HG03108 (cell line): Measurements from ENCODE around the gene MLIP.
"Not testable (repeated sequence)": the region's sequence is repeated elsewhere in the genome, so short reads cannot be mapped to it uniquely, and the experiment has no call there.

Experiments used
- ATAC-seq: cut with Tn5 transposase; IDR thresholded peaks from one replicate; pipeline ENCODE4 v1.9.1; 2021; ENCODE audit warnings: moderate library complexity; ENCODE audit not compliant: unreplicated experiment

Gene MLIP

DNA sequence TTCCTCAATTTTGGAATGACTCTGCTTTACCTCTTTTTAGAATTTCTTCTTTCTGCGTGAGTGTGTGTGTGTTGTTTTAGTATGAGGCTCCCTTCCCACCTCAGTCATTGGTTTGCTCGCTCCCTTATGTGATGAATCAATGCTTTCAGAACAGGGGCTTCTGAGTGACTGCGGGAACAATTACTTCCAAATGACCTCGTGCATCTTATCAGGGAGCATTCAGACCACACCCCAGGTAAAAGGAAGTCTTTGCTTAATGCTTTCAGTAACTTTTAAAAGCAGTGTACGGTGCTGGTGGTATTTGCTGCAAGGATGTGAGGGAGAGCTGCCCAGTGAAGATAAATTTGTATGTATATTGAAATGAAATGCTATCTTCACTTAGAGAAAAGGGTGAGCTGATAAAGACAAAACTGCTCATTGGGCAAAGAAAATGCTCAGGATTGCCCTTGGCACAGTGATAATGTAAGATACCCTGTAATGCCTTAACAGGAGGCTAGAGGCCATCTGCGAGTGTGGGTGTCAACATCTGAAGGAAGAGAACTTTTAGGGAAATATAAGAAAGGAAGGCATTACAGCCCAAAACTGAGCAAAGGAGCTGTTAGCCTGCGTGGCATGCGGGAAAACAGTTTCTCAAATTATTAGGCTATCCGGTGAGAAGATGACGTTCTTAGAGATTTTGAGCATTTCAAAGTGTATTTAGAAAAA, at the start of gene MLIP:
MLIP (plus strand) TSS at position 103 of the 705 bp plus-strand sequence; CDS start at position 140, 37 bp downstream.
- no peak for ATAC-seq

DNA sequence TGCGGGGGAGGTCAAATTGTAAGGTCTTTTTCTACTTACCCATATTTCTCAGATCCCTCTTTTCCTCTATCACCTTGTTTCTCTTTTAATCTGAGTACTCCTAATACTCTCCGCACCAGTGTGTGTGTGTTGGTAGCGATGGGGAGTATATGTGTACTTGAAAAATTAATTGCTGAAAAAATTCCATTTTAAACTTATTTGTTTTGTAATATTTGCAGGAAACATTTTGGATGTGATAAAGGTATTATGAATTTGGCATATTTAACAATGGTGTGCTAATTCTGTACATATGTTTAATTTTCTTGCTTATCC, 48.1 kb upstream of the MLIP start:
- ATAC-seq, result no peak

GRCh38 chr6:54068694-54069093, 42.5 kb upstream of the MLIP start:
- ATAC-seq, result no peak

GRCh38 chr6:54070025-54070424, 41.2 kb upstream of the MLIP start:
- no peak for ATAC-seq

DNA sequence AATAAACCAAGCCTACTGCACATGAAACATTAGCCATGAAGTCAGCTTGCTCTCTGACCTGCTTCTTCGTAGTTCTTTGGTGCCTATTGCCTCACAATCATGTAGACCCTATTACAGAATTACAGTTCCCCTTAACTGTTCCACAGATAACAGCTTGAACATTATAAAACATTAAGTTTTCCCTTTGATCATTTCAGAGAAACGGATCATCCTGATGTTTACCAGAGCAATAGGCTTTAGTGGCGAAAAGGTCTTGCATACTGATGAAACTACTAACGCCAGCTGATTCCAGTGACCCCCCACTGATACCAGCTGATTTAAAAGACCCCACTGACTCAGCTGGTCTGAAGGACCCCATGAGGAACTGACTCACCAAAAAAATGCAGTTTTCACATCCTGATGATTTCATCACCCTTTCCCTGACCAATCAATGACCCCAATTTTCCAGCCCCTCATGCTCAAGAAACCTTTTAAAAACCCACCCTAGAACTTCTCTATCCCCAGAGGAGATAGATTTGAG, 39.4 kb upstream of the MLIP start:
- no peak for ATAC-seq

GRCh38 chr6:54072635-54073313, 38.5 kb upstream of the MLIP start:
- ATAC-seq, result no peak

GRCh38 chr6:54073487-54073886, 37.8 kb upstream of the MLIP start:
- no peak for ATAC-seq

DNA sequence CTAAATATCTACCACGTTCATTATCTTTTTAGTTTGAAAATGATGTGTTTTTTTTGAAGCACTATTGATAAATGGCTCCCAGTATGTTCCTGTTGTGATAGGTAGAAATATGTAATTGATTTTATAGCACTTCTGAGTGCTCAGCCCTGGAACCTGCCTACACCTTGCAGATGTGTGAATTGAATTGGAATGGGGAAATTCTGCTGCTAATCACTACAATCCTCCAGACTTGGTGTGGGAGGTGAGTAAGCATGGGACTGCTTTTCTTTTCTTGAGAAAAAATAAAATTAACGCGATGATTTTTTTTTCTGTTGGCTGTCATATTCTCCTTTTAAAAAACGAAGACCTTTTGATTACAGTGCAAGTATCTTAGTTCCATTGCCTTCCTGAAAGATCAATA, 37.1 kb upstream of the MLIP start:
- ATAC-seq, result no peak

DNA sequence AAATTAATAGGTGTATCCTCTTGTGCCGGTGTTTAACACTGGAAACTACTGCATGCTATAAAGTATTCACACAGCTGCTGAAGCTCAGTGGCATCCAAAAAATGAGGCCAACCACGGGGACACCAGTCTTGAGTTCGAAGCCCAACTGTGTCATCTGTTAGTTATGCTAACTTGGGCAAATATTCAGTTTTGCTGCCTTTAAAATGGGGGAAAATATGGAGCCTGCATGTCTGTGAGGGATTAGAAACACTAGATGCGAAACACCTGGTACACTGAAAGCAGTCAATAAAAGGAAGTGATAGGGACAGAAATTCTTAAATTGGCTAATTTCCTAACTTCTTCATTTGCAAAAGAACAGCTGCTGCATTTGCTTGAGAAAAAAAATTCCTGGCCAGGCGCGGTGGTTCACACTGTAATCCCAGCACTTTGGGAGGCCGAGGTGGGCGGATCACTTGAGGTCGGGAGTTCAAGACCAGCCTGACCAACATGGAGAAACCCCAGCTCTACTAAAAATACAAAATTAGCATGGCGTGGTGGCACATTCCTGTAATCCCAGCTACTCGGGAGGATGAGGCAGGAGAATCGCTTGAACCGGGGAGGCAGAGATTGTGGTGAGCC, 36.6 kb upstream of the MLIP start:
- ATAC-seq, result no peak

- ATAC-seq, result no peak
Measured at GRCh38 chr6:54076159-54076789, 35.0 kb upstream of the MLIP start.

DNA sequence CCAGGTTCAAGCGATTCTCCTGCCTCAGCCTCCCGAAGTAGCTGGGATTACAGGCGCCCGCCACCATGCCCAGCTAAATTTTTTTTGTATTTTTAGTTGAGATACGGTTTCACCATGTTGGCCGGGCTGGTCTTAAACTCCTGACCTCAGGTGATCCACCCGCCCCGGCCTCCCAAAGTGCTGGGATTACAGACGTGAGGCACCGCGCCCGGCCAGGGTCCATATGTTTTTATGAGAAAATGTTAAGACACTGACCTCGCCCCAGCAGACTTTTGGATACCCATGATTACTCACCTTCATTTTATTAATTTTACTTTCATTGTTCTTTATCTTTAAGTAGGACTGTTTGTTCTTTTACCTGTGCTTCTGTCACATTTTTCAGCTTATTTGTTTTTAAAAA, 29.7 kb upstream of the MLIP start:
- ATAC-seq, result not testable (repeated sequence)

GRCh38 chr6:54083287-54083686, 28.0 kb upstream of the MLIP start:
- no peak for ATAC-seq

DNA sequence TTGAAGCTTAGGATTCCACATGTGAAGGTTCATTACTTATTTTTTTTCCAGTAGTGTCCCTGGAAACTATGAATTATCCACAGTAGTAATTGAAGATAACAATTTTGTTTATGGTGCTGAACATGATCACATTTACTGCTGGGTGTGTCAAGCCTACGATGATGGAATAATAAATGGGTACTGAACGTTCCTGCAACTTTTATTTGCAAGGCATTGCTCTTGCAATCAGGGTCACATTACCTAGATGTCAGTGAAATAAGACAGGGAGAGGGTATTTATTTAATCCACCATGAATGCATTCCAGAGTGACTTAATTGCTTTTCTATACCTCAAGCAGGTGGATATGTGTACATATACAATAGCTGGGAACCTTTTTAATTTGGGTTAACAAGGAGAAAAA, 27.0 kb upstream of the MLIP start:
- ATAC-seq, result no peak

DNA sequence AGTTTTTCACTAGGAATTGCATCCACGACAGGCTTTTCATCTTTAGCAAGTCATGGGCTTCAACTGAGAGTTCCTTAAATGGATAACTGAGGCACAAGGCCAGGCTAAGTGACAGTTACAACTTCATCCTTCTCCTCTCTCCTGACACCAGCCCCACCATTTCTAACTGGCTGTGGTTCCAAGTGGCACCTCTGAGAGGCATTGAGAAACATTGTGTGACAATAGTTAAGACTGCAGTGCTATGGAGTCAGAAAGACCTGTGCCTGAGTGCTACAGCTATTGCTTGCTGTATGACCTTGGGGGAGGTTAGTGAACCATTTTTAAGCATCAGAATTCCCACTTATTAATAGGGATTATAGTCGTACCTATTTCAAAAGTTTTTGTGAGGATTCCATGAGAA, 26.2 kb upstream of the MLIP start:
- no peak for ATAC-seq

- no peak for ATAC-seq
Measured at GRCh38 chr6:54085541-54085940, 25.7 kb upstream of the MLIP start.

DNA sequence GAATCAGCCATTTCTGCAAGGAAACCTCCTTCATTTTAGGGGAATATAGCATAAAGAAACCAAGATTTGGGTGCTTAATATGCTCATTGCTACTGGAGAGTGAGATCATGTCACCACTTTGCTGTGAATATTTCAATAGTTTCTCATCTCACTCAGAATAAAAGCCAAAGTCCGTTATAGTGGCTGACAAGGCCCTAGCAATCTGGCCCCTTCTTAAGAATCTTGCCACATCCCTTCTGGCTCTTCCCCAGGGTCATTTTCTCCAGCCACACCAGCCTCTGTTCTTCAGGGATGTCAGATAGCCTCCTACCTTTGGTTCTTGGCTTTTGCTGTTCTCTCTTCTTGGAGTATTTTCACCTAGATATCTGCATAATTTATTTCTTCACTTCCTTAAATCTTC, 24.8 kb upstream of the MLIP start:
- no peak for ATAC-seq

GRCh38 chr6:54087721-54088120, 23.5 kb upstream of the MLIP start:
- ATAC-seq, result no peak

DNA sequence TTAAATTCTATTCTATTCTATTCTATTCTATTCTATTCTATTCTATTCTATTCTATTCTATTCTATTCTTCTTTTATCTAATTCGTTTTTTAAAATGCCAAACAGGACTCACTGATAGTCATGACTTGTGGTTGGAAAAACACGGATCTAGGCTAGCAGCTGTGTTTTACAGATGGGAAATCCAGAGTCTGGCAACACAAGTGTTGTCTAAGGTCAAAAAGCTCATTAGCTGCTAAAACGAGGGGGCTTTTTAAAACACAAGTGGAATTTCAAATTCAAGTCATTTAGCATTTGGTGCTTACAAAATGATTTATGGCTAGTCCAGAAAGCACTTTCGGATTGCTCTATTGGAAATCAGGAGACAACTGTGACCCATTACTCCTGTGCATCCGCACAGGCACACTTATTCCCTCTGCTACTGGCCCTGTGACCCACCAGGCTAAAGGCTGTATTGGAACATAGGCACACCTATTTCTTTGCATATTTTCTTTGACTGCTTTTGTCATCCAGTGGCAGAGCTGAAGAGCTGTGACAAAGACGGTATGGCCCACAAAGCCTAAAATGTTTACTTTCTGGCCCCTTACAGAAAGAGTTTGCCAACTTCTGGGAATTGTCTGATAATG, 17.8 kb upstream of the MLIP start:
- ATAC-seq, result no peak

DNA sequence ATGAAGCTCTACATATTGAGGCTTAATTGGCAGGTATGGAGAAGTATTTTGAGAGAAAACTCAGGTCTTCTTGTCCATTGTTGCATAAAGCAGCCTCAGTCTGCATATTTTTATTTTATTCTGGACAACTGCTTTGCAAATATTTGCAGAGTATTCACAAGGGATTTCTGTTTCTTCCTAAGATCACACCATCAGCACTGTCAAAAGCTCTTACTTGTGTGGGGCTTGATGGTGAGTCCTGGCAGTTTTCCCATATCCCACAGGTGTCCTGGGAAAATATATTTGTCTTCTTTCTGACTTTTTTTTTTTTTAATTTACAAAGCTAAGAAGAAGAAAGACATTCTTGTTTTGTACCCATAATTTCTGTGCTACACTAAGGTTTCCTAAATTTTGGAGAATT, 16.9 kb upstream of the MLIP start:
- no peak for ATAC-seq

GRCh38 chr6:54094786-54095185, 16.5 kb upstream of the MLIP start:
- no peak for ATAC-seq

DNA sequence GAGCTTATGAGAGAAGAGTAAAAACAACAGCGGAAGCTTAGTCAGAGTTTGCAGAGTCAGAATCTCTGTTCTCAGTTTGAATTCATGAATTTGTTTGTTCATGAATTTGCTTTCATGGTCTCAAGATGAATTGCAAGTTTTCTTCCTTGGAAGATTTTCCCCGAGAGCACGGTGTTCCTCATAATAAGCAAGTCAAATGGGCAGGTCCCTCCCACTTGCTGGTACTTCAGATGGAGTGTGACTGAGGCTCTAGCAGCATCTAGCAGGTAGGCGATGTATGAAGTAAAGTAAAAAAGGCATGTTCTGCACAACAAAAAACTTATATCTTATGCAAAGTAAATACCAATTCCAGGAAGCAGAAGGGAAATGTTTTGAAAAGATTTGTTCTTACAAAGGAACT, 15.5 kb upstream of the MLIP start:
- ATAC-seq, result no peak
